GM12878 (cell line): ENCODE data around the gene DENND1C. TPM values are rescaled to one million over a fixed set of nuclear protein-coding genes. Genes with fewer than 3 reads are reported as not detected.

Experiments
- ATAC-seq: fragments of 200-7000 bp; cut with Tn5 transposase; 3 replicates; pipeline ENCODE4 v1.9.1; 2020; ENCODE audit warnings: mild to moderate bottlenecking, moderate library complexity
- BruUV-seq: library from RNA; stranded (reverse); fragments of 400-500 nt; replicated peaks from 2 replicates; lab custom pipeline; 2021; lab: Mats Ljungman, UMichigan
- CTCF ChIA-PET: fragments of 300-600 bp; sonication (Branson Sonifier 250); formaldehyde crosslinking; extraction: SDS; loops from one replicate; lab custom pipeline; 2021; ENCODE audit warnings: inconsistent platforms; lab: Yijun Ruan, JAX
- POLR2A ChIA-PET: fragments of 350-600 bp; formaldehyde crosslinking; extraction: SDS; loops from one replicate; lab custom pipeline; 2021; ENCODE audit warnings: inconsistent platforms; lab: Charles Lee
- RAD21 ChIA-PET: fragments of 300-600 bp; sonication (Branson Sonifier 250); formaldehyde crosslinking; loops from one replicate; lab custom pipeline; 2023; ENCODE audit warnings: antibody characterized with exemption; ENCODE audit not compliant: unreplicated experiment; lab: Charles Lee
- SMC1A ChIA-PET: fragments of 300-600 bp; sonication (Branson Sonifier 250); formaldehyde crosslinking; loops from one replicate; lab custom pipeline; 2023; ENCODE audit not compliant: unreplicated experiment, uncharacterized antibody; lab: Charles Lee
- DNase-seq: peaks from one replicate; pipeline ENCODE4 v3.0.0-alpha.2; 2011; ENCODE audit warnings: low read depth, low spot score
- FAIRE-seq: peaks from 3 replicates; lab custom pipeline; 2011; peaks lifted over from hg19 to GRCh38; lab: Jason Lieb, UNC
- H2AFZ ChIP-seq: 2 replicates; pipeline ENCODE4 v1.6.0; 2011; ENCODE audit warnings: low read depth, low read length, control low read depth; ENCODE audit not compliant: control insufficient read depth
- H3K27ac ChIP-seq: 2 replicates; pipeline ENCODE4 v1.5.1; 2011; ENCODE audit warnings: control low read depth; ENCODE audit not compliant: control insufficient read depth, insufficient read depth
- H3K27me3 ChIP-seq, 2 experiments: replicated peaks in 1 of 2; 2 replicates each; pipeline versions ENCODE4 v1.6.0 to v1.6.1; 2011; ENCODE audit warnings: low read length in 1 of 2; ENCODE audit not compliant: control insufficient read depth in 2 of 2, insufficient read depth in 2 of 2
- H3K36me3 ChIP-seq, 2 experiments: 2 replicates each; pipeline ENCODE4 v1.5.1; 2011; ENCODE audit warnings: low read length in 1 of 2; ENCODE audit not compliant: control insufficient read depth in 2 of 2, insufficient read depth in 2 of 2
- H3K4me1 ChIP-seq: 2 replicates; pipeline ENCODE4 v1.6.1; 2011; ENCODE audit warnings: mild to moderate bottlenecking, low read length, moderate library complexity, mixed read lengths; ENCODE audit not compliant: control insufficient read depth, insufficient read depth
- H3K4me2 ChIP-seq: 2 replicates; pipeline ENCODE4 v1.6.0; 2011; ENCODE audit warnings: control low read depth; ENCODE audit not compliant: control insufficient read depth, insufficient read depth
- H3K4me3 ChIP-seq: fragments of 200-600 bp; sonication (generic); 2 replicates; pipeline ENCODE4 v1.5.1; 2016
- H3K79me2 ChIP-seq: 2 replicates; pipeline ENCODE4 v1.6.0; 2011; ENCODE audit warnings: low read length; ENCODE audit not compliant: control insufficient read depth, insufficient read depth
- H3K9ac ChIP-seq: 2 replicates; pipeline ENCODE4 v1.8.0; 2011; ENCODE audit warnings: low read length, control low read depth, mixed read lengths; ENCODE audit not compliant: control insufficient read depth, insufficient read depth
- H3K9me3 ChIP-seq: replicated peaks from 3 replicates; pipeline ENCODE4 v1.5.1; 2011; ENCODE audit warnings: mild to moderate bottlenecking, low read length; ENCODE audit not compliant: control insufficient read depth, insufficient read depth
- H4K20me1 ChIP-seq: 2 replicates; pipeline ENCODE4 v1.6.0; 2011; ENCODE audit not compliant: control insufficient read depth, insufficient read depth
- CEBPB ChIP-seq, 2 experiments: fragments of 150-350 bp in 1 of 2; IDR thresholded peaks; 2 replicates each; pipeline ENCODE4 v1.6.1; 2012 to 2014; ENCODE audit warnings: low read depth in 2 of 2, low read length in 2 of 2, borderline replicate concordance in 1 of 2, inconsistent platforms in 1 of 2
- MTA2 ChIP-seq: fragments of 450-650 bp; IDR thresholded peaks from 2 replicates; pipeline ENCODE4 v1.6.1; 2016; ENCODE audit warnings: low read depth, mild to moderate bottlenecking, moderate library complexity
- SIX5 ChIP-seq: IDR thresholded peaks from 2 replicates; pipeline ENCODE4 v1.6.1; 2011; ENCODE audit warnings: mild to moderate bottlenecking, low read depth, low read length, moderate library complexity; ENCODE audit not compliant: severe bottlenecking
- ZNF24 ChIP-seq: fragments of 450-650 bp; IDR thresholded peaks from 2 replicates; pipeline ENCODE4 v1.6.1; 2017; ENCODE audit warnings: antibody characterized with exemption, mild to moderate bottlenecking
- ZSCAN29 ChIP-seq: fragments of 450-650 bp; IDR thresholded peaks from 2 replicates; pipeline ENCODE4 v1.6.1; 2017; ENCODE audit warnings: mild to moderate bottlenecking, moderate library complexity
- WGBS: methylation state at CpG from one replicate; pipeline ENCODE4 v1.1.6; 2016; ENCODE audit warnings: low lambda C conversion rate; ENCODE audit not compliant: insufficient replicate concordance, insufficient coverage; ENCODE audit errors: missing lambda C conversion rate; 5-methylcytosine and 5-hydroxymethylcytosine counted together
- in situ Hi-C: fragments of 300-500 bp; cut with MboI; formaldehyde crosslinking; loops from 9 replicates; pipeline ENCODE4 v1.14.3; 2018; ENCODE audit warnings: mixed read lengths
- intact Hi-C: fragments of 100-400 bp; cut with micrococcal nuclease; formaldehyde crosslinking; loops from one replicate; pipeline ENCODE4 v1.14.2; 2022; ENCODE audit not compliant: unreplicated experiment
- polyA plus RNA-seq, 11 experiments: library from polyadenylated mRNA; depleted of rRNA in 4 of 11; unstranded in 6 of 11; stranded (reverse) in 5 of 11; fragments of >200 nt; fragmentation: Nextera tagmentation in 4 of 11; fragmentation: Illumina TruSeq in 1 of 11; extraction: Ambion mirVana in 4 of 11; extraction: Trizol in 1 of 11; gene quantifications; 1 replicate in 1 of 11; 2 replicates in 10 of 11; pipeline versions ENCODE4 v1.2.1 to v1.2.3, GENCODE V29; 2011 to 2016; ENCODE audit warnings: inconsistent platforms in 2 of 11, missing spikeins in 2 of 11, low read depth in 1 of 11
- total RNA-seq, 4 experiments: library from RNA; depleted of rRNA in 3 of 4; stranded (reverse); fragments of >200 nt in 3 of 4; fragmentation: Illumina TruSeq in 1 of 4; extraction: Trizol in 1 of 4; gene quantifications; 2 replicates each; pipeline versions ENCODE4 v1.2.1 to v1.2.3, GENCODE V29; 2013 to 2021
- TF ChIP-seq, protein P1 (sequence below): fragments of 450-650 bp; conservative IDR thresholded peaks from 2 replicates; pipeline ENCODE4 v1.6.1; 2017; ENCODE audit warnings: mild to moderate bottlenecking, moderate library complexity
- TF ChIP-seq, protein P2 (sequence below): IDR thresholded peaks from 2 replicates; pipeline ENCODE4 v1.6.1; 2011; ENCODE audit warnings: mild to moderate bottlenecking, low read depth, low read length, moderate library complexity; ENCODE audit not compliant: insufficient replicate concordance
- TF ChIP-seq, protein P3 (sequence below): IDR thresholded peaks from 2 replicates; pipeline ENCODE4 v1.6.1; 2012; ENCODE audit warnings: low read length, inconsistent platforms
- TF ChIP-seq, protein P4 (sequence below): fragments of 450-650 bp; IDR thresholded peaks from 2 replicates; pipeline ENCODE4 v1.6.1; 2018; ENCODE audit warnings: mild to moderate bottlenecking, low read depth, moderate library complexity; ENCODE audit not compliant: partially characterized antibody
- TF ChIP-seq, protein P5 (sequence below): IDR thresholded peaks from 2 replicates; pipeline ENCODE4 v1.6.1; 2011; ENCODE audit warnings: low read depth, low read length, improper control_type of control experiment, borderline replicate concordance

DENND1C gene
- total and polyA plus RNA-seq, 10 of the 15 experiments (the other 5 are each of a cell fraction or from before 2014, with no cell fraction given): 2.4 to 54.3 (median 32.7) TPM

DNA sequence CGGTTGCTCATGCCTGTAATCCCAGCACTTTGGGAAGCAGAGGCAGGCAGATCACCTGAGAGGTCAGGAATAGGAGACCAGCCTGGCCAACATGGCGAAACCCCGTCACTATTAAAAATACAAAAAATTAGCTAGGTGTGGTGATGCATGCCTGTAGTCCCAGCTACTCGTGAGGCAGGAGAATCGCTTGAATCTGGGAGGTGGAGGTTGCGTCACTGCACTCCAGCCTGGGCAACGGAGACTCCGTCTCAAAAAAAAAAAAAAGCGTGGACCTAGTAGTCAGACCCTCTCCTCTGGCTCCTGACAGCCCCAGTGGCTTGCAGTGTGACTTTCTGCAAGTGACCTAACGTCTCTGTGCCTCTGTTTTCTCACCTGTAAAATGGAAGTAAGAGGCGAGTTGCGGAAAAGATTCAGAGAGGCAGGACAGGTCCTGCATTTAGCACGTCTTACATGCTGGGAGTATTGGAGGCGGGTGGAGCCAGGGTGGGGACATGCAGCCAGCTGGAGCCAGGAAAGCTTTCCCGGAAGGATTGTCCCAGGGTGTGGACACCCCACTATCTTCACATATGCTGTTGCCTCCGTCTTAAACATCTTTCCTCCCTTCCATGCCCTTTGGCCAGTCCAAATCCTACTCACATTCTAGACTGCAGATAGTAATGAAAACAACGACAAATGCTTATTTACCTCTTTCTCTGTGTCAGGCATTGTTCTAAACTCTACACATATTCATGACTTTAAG, 17.6 kb upstream of the DENND1C start:
- H3K9ac ChIP-seq: no peak overlapping the region
- POLR2A ChIA-PET: interaction anchor here (0.5 to 0.6 kb wide), 2 partner anchors 12 to 138 kb away, joined by 3 read pairs; no protein-coding TSS in a partner anchor
- no peak for ATAC-seq
- TF ChIP-seq SIX5 (no peak), CEBPB (IDR thresholded peaks at IDR 0.05; ENCODE audit: borderline replicate concordance in 1 of 2, low read depth in 2 of 2, low read length in 2 of 2) (no peak), MTA2 (no peak), ZSCAN29 (no peak), ZNF24 (no peak)
- TF ChIP-seq, protein P1, sequence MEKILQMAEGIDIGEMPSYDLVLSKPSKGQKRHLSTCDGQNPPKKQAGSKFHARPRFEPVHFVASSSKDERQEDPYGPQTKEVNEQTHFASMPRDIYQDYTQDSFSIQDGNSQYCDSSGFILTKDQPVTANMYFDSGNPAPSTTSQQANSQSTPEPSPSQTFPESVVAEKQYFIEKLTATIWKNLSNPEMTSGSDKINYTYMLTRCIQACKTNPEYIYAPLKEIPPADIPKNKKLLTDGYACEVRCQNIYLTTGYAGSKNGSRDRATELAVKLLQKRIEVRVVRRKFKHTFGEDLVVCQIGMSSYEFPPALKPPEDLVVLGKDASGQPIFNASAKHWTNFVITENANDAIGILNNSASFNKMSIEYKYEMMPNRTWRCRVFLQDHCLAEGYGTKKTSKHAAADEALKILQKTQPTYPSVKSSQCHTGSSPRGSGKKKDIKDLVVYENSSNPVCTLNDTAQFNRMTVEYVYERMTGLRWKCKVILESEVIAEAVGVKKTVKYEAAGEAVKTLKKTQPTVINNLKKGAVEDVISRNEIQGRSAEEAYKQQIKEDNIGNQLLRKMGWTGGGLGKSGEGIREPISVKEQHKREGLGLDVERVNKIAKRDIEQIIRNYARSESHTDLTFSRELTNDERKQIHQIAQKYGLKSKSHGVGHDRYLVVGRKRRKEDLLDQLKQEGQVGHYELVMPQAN: no peak
- TF ChIP-seq, protein P2, sequence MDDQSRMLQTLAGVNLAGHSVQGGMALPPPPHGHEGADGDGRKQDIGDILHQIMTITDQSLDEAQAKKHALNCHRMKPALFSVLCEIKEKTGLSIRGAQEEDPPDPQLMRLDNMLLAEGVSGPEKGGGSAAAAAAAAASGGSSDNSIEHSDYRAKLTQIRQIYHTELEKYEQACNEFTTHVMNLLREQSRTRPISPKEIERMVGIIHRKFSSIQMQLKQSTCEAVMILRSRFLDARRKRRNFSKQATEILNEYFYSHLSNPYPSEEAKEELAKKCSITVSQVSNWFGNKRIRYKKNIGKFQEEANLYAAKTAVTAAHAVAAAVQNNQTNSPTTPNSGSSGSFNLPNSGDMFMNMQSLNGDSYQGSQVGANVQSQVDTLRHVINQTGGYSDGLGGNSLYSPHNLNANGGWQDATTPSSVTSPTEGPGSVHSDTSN: no peak
- TF ChIP-seq, protein P3, sequence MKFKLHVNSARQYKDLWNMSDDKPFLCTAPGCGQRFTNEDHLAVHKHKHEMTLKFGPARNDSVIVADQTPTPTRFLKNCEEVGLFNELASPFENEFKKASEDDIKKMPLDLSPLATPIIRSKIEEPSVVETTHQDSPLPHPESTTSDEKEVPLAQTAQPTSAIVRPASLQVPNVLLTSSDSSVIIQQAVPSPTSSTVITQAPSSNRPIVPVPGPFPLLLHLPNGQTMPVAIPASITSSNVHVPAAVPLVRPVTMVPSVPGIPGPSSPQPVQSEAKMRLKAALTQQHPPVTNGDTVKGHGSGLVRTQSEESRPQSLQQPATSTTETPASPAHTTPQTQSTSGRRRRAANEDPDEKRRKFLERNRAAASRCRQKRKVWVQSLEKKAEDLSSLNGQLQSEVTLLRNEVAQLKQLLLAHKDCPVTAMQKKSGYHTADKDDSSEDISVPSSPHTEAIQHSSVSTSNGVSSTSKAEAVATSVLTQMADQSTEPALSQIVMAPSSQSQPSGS: no peak
- TF ChIP-seq, protein P4, sequence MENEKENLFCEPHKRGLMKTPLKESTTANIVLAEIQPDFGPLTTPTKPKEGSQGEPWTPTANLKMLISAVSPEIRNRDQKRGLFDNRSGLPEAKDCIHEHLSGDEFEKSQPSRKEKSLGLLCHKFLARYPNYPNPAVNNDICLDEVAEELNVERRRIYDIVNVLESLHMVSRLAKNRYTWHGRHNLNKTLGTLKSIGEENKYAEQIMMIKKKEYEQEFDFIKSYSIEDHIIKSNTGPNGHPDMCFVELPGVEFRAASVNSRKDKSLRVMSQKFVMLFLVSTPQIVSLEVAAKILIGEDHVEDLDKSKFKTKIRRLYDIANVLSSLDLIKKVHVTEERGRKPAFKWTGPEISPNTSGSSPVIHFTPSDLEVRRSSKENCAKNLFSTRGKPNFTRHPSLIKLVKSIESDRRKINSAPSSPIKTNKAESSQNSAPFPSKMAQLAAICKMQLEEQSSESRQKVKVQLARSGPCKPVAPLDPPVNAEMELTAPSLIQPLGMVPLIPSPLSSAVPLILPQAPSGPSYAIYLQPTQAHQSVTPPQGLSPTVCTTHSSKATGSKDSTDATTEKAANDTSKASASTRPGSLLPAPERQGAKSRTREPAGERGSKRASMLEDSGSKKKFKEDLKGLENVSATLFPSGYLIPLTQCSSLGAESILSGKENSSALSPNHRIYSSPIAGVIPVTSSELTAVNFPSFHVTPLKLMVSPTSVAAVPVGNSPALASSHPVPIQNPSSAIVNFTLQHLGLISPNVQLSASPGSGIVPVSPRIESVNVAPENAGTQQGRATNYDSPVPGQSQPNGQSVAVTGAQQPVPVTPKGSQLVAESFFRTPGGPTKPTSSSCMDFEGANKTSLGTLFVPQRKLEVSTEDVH: no peak
- TF ChIP-seq, protein P5, sequence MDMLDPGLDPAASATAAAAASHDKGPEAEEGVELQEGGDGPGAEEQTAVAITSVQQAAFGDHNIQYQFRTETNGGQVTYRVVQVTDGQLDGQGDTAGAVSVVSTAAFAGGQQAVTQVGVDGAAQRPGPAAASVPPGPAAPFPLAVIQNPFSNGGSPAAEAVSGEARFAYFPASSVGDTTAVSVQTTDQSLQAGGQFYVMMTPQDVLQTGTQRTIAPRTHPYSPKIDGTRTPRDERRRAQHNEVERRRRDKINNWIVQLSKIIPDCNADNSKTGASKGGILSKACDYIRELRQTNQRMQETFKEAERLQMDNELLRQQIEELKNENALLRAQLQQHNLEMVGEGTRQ: no peak

More for the DNA sequence above, 17.6 kb upstream of the DENND1C start:
- H4K20me1 ChIP-seq: no peaks in the 10 kb centered on the region
- no peak overlapping the region for H2AFZ ChIP-seq
- H3K27ac ChIP-seq: no peak overlapping the region
- no peak overlapping the region for H3K4me2 ChIP-seq
- H3K79me2 ChIP-seq: no peaks in the 10 kb centered on the region
- no TSS peak for BruUV-seq
- SMC1A ChIA-PET: interaction anchor here (0.6 to 1.7 kb wide), 3 partner anchors 18 to 242 kb away, joined by 3 to 4 read pairs (median 4); partner anchors contain the start of gene DENND1C
- in situ Hi-C loops: no loop called here
- CTCF ChIA-PET: interaction anchor here (0.6 to 1.9 kb wide), 4 partner anchors 14 to 96 kb away, joined by 3 to 12 read pairs (median 3); partner anchors contain the start of gene DENND1C
- no peak overlapping the region for H3K4me3 ChIP-seq
- FAIRE-seq (no peak), DNase-seq (no peak)
- H3K9me3 ChIP-seq: no peaks in the 10 kb centered on the region
- H3K27me3 ChIP-seq: peaks cover 0 to 2% of the 10 kb centered on the region in 2 experiments; a peak in 3 of 4 replicates
- H3K36me3 ChIP-seq: no peaks in the 10 kb centered on the region
- RAD21 ChIA-PET: interaction anchor here (0.6 kb wide), 1 partner anchor 695 kb away, joined by 3 read pairs; no protein-coding TSS in a partner anchor
- intact Hi-C loops: no loop called here
- peaks cover 2% of the 10 kb centered on the region for H3K4me1 ChIP-seq
- WGBS: 71% methylated on average over 17 of the region's 17 CpGs
